ENCODE results near the gene SNUPN.
A peak's percentile ranks its signal among the peaks of the same experiment; 100 is the strongest.
"Not testable (repeated sequence)": the region's sequence is repeated elsewhere in the genome, so short reads cannot be mapped to it uniquely, and the experiment has no call there.

SNUPN gene

GRCh38 chr15:75633922-75634321 is 8.4 kb upstream of the SNUPN start:
- H3K9me3 ChIP-seq; H3K27me3 ChIP-seq (ENCODE audit: low read depth); H3K36me3 ChIP-seq (replicated peaks); H3K4me1 ChIP-seq; H3K4me3 ChIP-seq; DNase-seq (ENCODE audit: low spot score in 2 of 2); in situ Hi-C loops (cut with MboI; ENCODE audit: low sequenced_read_pairs): not testable (repeated sequence)

- Histone ChIP-seq H3K27me3 (ENCODE audit: low read depth) (no peaks in the 10 kb centered on the region), H3K4me1 (no peaks in the 10 kb centered on the region; the same call in 1 of the 2 replicates), H3K9me3 (no peaks in the 10 kb centered on the region), H3K4me3 (no peak overlapping the region), H3K36me3 (replicated peaks) (no peaks in the 10 kb centered on the region)
- no peak for DNase-seq (ENCODE audit: low spot score in 2 of 2)
- in situ Hi-C loops (cut with MboI; ENCODE audit: low sequenced_read_pairs), result no loop called here
Observed at GRCh38 chr15:75631935-75632334, 6.4 kb upstream of the SNUPN start.

GRCh38 chr15:75622505-75622904 is 3.0 kb downstream of the SNUPN start:
- no peak for DNase-seq (ENCODE audit: low spot score in 2 of 2)
- H3K9me3 ChIP-seq, result no peaks in the 10 kb centered on the region
- H3K4me3 ChIP-seq, result no peak overlapping the region
- H3K4me1 ChIP-seq, result peaks cover 8% of the 10 kb centered on the region
- H3K36me3 ChIP-seq (replicated peaks), result peaks cover 32% of the 10 kb centered on the region
- in situ Hi-C loops (cut with MboI; ENCODE audit: low sequenced_read_pairs), result no loop called here
- H3K27me3 ChIP-seq (ENCODE audit: low read depth), result no peaks in the 10 kb centered on the region

GRCh38 chr15:75620841-75621391 is 4.6 kb downstream of the SNUPN start:
- no peaks in the 10 kb centered on the region for H3K4me1 ChIP-seq
- no peaks in the 10 kb centered on the region for H3K9me3 ChIP-seq
- in situ Hi-C loops (cut with MboI; ENCODE audit: low sequenced_read_pairs), result no loop called here
- H3K36me3 ChIP-seq (replicated peaks), result peaks cover 48% of the 10 kb centered on the region
- DNase-seq (ENCODE audit: low spot score in 2 of 2), result no peak
- H3K4me3 ChIP-seq, result no peak overlapping the region
- H3K27me3 ChIP-seq (ENCODE audit: low read depth), result no peaks in the 10 kb centered on the region

- H3K9me3 ChIP-seq, result no peaks in the 10 kb centered on the region
- no peaks in the 10 kb centered on the region for H3K27me3 ChIP-seq (ENCODE audit: low read depth)
- H3K4me3 ChIP-seq, result no peak overlapping the region
- H3K4me1 ChIP-seq, result no peaks in the 10 kb centered on the region
- peaks cover 53% of the 10 kb centered on the region for H3K36me3 ChIP-seq (replicated peaks)
- in situ Hi-C loops (cut with MboI; ENCODE audit: low sequenced_read_pairs), result no loop called here
- no peak for DNase-seq (ENCODE audit: low spot score in 2 of 2)
Observed at GRCh38 chr15:75620058-75620820, 5.3 kb downstream of the SNUPN start.

- DNase-seq (ENCODE audit: low spot score in 2 of 2), result no peak
- H3K36me3 ChIP-seq (replicated peaks), result peaks cover 77% of the 10 kb centered on the region
- no peaks in the 10 kb centered on the region for H3K4me1 ChIP-seq
- H3K9me3 ChIP-seq, result no peaks in the 10 kb centered on the region; the same call in 1 of the 2 replicates
- no peak overlapping the region for H3K4me3 ChIP-seq
- H3K27me3 ChIP-seq (ENCODE audit: low read depth), result no peaks in the 10 kb centered on the region
- in situ Hi-C loops (cut with MboI; ENCODE audit: low sequenced_read_pairs), result no loop called here
Observed at GRCh38 chr15:75616766-75617165, 8.8 kb downstream of the SNUPN start.

- H3K9me3 ChIP-seq, result no peaks in the 10 kb centered on the region
- H3K4me3 ChIP-seq, result no peak overlapping the region
- peaks cover 65% of the 10 kb centered on the region for H3K36me3 ChIP-seq (replicated peaks)
- no peaks in the 10 kb centered on the region for H3K27me3 ChIP-seq (ENCODE audit: low read depth)
- H3K4me1 ChIP-seq, result no peaks in the 10 kb centered on the region
- DNase-seq (ENCODE audit: low spot score in 2 of 2), result no peak
- in situ Hi-C loops (cut with MboI; ENCODE audit: low sequenced_read_pairs), result no loop called here
Observed at GRCh38 chr15:75606711-75607699, 18.5 kb downstream of the SNUPN start.

GRCh38 chr15:75606026-75606425 is 19.5 kb downstream of the SNUPN start:
- peaks cover 67% of the 10 kb centered on the region for H3K36me3 ChIP-seq (replicated peaks)

GRCh38 chr15:75599401-75599800 is 26.1 kb downstream of the SNUPN start:
- Histone ChIP-seq H3K4me3 (no peak overlapping the region), H3K36me3 (replicated peaks) (peaks cover 49% of the 10 kb centered on the region), H3K9me3 (no peaks in the 10 kb centered on the region), H3K27me3 (ENCODE audit: low read depth) (no peaks in the 10 kb centered on the region), H3K4me1 (no peaks in the 10 kb centered on the region)
- no peak for DNase-seq (ENCODE audit: low spot score in 2 of 2)
- in situ Hi-C loops (cut with MboI; ENCODE audit: low sequenced_read_pairs), result no loop called here

More at GRCh38 chr15:75606026-75606425, 19.5 kb downstream of the SNUPN start:
- in situ Hi-C loops (cut with MboI; ENCODE audit: low sequenced_read_pairs), result no loop called here
- DNase-seq (ENCODE audit: low spot score in 2 of 2), result no peak
- no peaks in the 10 kb centered on the region for H3K4me1 ChIP-seq
- no peaks in the 10 kb centered on the region for H3K27me3 ChIP-seq (ENCODE audit: low read depth)
- no peaks in the 10 kb centered on the region for H3K9me3 ChIP-seq
- H3K4me3 ChIP-seq, result no peak overlapping the region

- no peaks in the 10 kb centered on the region for H3K4me1 ChIP-seq
- no peak for DNase-seq (ENCODE audit: low spot score in 2 of 2)
- peaks cover 42% of the 10 kb centered on the region for H3K36me3 ChIP-seq (replicated peaks)
- in situ Hi-C loops (cut with MboI; ENCODE audit: low sequenced_read_pairs), result no loop called here
- H3K4me3 ChIP-seq, result no peak overlapping the region
- H3K9me3 ChIP-seq, result no peaks in the 10 kb centered on the region
- H3K27me3 ChIP-seq (ENCODE audit: low read depth), result no peaks in the 10 kb centered on the region
Observed at GRCh38 chr15:75598361-75598760, 27.2 kb downstream of the SNUPN start.

GRCh38 chr15:75597667-75598341 is 27.7 kb downstream of the SNUPN start:
- no peaks in the 10 kb centered on the region for H3K27me3 ChIP-seq (ENCODE audit: low read depth)
- H3K4me3 ChIP-seq, result no peak overlapping the region
- no peaks in the 10 kb centered on the region for H3K9me3 ChIP-seq
- no peaks in the 10 kb centered on the region for H3K4me1 ChIP-seq
- in situ Hi-C loops (cut with MboI; ENCODE audit: low sequenced_read_pairs), result no loop called here
- peak in 1 of 2 experiments; percentile 44 for DNase-seq (ENCODE audit: low spot score in 2 of 2)
- peaks cover 42% of the 10 kb centered on the region for H3K36me3 ChIP-seq (replicated peaks)

GRCh38 chr15:75596703-75597345 is 28.7 kb downstream of the SNUPN start:
- peaks cover 42% of the 10 kb centered on the region for H3K36me3 ChIP-seq (replicated peaks)

GRCh38 chr15:75594276-75594675 is 31.2 kb downstream of the SNUPN start:
- H3K4me1 ChIP-seq, result peaks cover 4% of the 10 kb centered on the region
- H3K27me3 ChIP-seq (ENCODE audit: low read depth), result no peaks in the 10 kb centered on the region
- peaks cover 23% of the 10 kb centered on the region for H3K36me3 ChIP-seq (replicated peaks)
- in situ Hi-C loops (cut with MboI; ENCODE audit: low sequenced_read_pairs), result no loop called here
- no peak overlapping the region for H3K4me3 ChIP-seq
- no peak for DNase-seq (ENCODE audit: low spot score in 2 of 2)
- no peaks in the 10 kb centered on the region for H3K9me3 ChIP-seq

More at GRCh38 chr15:75596703-75597345, 28.7 kb downstream of the SNUPN start:
- H3K27me3 ChIP-seq (ENCODE audit: low read depth), result no peaks in the 10 kb centered on the region
- H3K4me3 ChIP-seq, result no peak overlapping the region
- no peaks in the 10 kb centered on the region for H3K9me3 ChIP-seq
- H3K4me1 ChIP-seq, result no peaks in the 10 kb centered on the region
- DNase-seq (ENCODE audit: low spot score in 2 of 2), result no peak
- in situ Hi-C loops (cut with MboI; ENCODE audit: low sequenced_read_pairs), result no loop called here

Data from HAP-1 (cell line).